Measurements from ENCODE around the gene KRT6C. TPM values are rescaled to one million over a fixed set of nuclear protein-coding genes. Genes with fewer than 3 reads are reported as not detected.
A peak's percentile ranks its signal among the peaks of the same experiment; 100 is the strongest.

KRT6C gene
- total and polyA plus RNA-seq, 2 donors from 2014 or later, result not detected

GRCh38 chr12:52518574-52519386 lies 45.2 kb upstream of the KRT6C start:
- FAIRE-seq (no peak), DNase-seq (no peak)
- intact Hi-C loops (cut with DNase I), result no loop called here
- no peak for TF ChIP-seq CTCF (IDR thresholded peaks at IDR 0.05; ENCODE audit: borderline replicate concordance, extremely low read depth, insufficient read depth)
- Histone ChIP-seq H3K4me3 (ENCODE audit: low read length in 3 of 3) (no peak overlapping the region), H3K27me3 (ENCODE audit: control insufficient read depth, insufficient read depth, low read length) (no peaks in the 10 kb centered on the region), H3K4me1 (ENCODE audit: control insufficient read depth in 2 of 3, insufficient read depth in 2 of 3, low read depth in 1 of 3, low read length in 3 of 3) (no peaks in the 10 kb centered on the region), H3K27ac (ENCODE audit: low read depth in 2 of 2, low read length in 2 of 2) (no peak overlapping the region), H3K36me3 (ENCODE audit: control insufficient read depth in 2 of 3, insufficient read depth in 3 of 3, low read length in 3 of 3) (no peaks in the 10 kb centered on the region), H3K9ac (ENCODE audit: low read length in 3 of 3) (no peak overlapping the region), H3K9me3 (ENCODE audit: control insufficient read depth in 2 of 3, insufficient read depth in 1 of 3, low read length in 3 of 3) (no peaks in the 10 kb centered on the region)

- intact Hi-C loops (cut with DNase I), result no loop called here
- no peaks in the 10 kb centered on the region for H3K27me3 ChIP-seq (ENCODE audit: control insufficient read depth, insufficient read depth, low read length)
- no peaks in the 10 kb centered on the region for H3K36me3 ChIP-seq (ENCODE audit: control insufficient read depth in 2 of 3, insufficient read depth in 3 of 3, low read length in 3 of 3)
- FAIRE-seq (no peak), DNase-seq (peak in 1 of 5 donors; percentile 5)
- no peak for TF ChIP-seq CTCF (IDR thresholded peaks at IDR 0.05; ENCODE audit: borderline replicate concordance, extremely low read depth, insufficient read depth)
- H3K4me1 ChIP-seq (ENCODE audit: control insufficient read depth in 2 of 3, insufficient read depth in 2 of 3, low read depth in 1 of 3, low read length in 3 of 3), result no peaks in the 10 kb centered on the region
- H3K9ac ChIP-seq (ENCODE audit: low read length in 3 of 3), result no peak overlapping the region
- H3K9me3 ChIP-seq (ENCODE audit: control insufficient read depth in 2 of 3, insufficient read depth in 1 of 3, low read length in 3 of 3), result no peaks in the 10 kb centered on the region
- H3K27ac ChIP-seq (ENCODE audit: low read depth in 2 of 2, low read length in 2 of 2), result no peak overlapping the region
- H3K4me3 ChIP-seq (ENCODE audit: low read length in 3 of 3), result no peak overlapping the region
These were observed 44.3 kb upstream of the KRT6C start for GRCh38 chr12:52517888-52518287.

GRCh38 chr12:52517005-52517835 lies 43.6 kb upstream of the KRT6C start:
- TF ChIP-seq CTCF (IDR thresholded peaks at IDR 0.05; ENCODE audit: borderline replicate concordance, extremely low read depth, insufficient read depth), result no peak
- FAIRE-seq (no peak), DNase-seq (peak in 1 of 5 donors; percentile 1)
- Histone ChIP-seq H3K4me3 (ENCODE audit: low read length in 3 of 3) (no peak overlapping the region), H3K9me3 (ENCODE audit: control insufficient read depth in 2 of 3, insufficient read depth in 1 of 3, low read length in 3 of 3) (no peaks in the 10 kb centered on the region), H3K36me3 (ENCODE audit: control insufficient read depth in 2 of 3, insufficient read depth in 3 of 3, low read length in 3 of 3) (no peaks in the 10 kb centered on the region), H3K4me1 (ENCODE audit: control insufficient read depth in 2 of 3, insufficient read depth in 2 of 3, low read depth in 1 of 3, low read length in 3 of 3) (no peaks in the 10 kb centered on the region), H3K27me3 (ENCODE audit: control insufficient read depth, insufficient read depth, low read length) (no peaks in the 10 kb centered on the region), H3K9ac (ENCODE audit: low read length in 3 of 3) (no peak overlapping the region), H3K27ac (ENCODE audit: low read depth in 2 of 2, low read length in 2 of 2) (no peak overlapping the region)
- intact Hi-C loops (cut with DNase I), result no loop called here

Measured in kidney (tissue), 14 donors.